Activated CD8-positive, alpha-beta memory T cell treated with anti-CD3 and anti-CD28 coated beads, Interleukin-2, amount 50 U/mL, for 4 hours (primary cell): ENCODE data around the gene TAGLN2.
"Not testable (repeated sequence)": the region's sequence is repeated elsewhere in the genome, so short reads cannot be mapped to it uniquely, and the experiment has no call there.

Experiments used
- DNase-seq: peaks from one replicate; pipeline ENCODE4 v3.0.0-alpha.2; 2020

TAGLN2 gene

DNA sequence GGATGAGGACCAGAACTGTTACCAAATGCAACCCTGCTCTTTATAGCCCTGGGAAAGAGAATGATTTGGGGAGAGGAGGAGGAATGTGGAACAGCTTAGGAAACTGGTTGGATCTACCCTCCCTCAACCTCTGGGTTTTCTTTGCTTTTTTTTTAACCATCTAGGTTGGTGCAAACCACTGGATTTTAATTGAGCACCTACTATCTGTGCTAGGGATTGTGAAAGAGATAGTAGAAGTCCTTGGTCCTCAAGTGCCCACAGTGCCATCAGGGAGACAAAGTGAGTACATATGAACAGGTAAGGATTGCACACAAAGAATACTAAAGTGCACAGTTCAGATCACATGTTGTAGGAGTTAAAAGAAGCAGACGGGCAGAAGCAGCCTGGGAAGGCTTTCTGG, 4.7 kb downstream of the TAGLN2 start:
- no peak for DNase-seq

DNA sequence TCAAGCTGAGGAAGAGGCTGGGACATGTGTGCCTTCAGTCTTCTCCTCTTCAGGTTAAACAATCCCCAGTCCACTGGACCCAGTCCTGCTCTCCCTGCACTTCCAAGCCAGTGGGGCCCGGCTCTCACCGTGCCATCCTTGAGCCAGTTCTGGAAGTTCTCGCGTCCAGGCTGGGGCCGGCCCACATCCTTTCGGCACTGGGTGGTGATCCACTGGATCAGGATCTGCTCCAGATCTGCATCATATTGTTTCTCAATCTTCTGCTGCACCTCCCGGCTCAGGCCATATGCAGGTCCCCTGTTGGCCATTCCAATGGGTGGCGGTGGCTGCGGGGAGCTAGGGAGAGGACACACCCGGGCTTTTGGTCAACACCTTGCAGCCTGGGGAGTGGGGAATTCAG, 5.1 kb downstream of the TAGLN2 start:
- DNase-seq, result no peak

DNA sequence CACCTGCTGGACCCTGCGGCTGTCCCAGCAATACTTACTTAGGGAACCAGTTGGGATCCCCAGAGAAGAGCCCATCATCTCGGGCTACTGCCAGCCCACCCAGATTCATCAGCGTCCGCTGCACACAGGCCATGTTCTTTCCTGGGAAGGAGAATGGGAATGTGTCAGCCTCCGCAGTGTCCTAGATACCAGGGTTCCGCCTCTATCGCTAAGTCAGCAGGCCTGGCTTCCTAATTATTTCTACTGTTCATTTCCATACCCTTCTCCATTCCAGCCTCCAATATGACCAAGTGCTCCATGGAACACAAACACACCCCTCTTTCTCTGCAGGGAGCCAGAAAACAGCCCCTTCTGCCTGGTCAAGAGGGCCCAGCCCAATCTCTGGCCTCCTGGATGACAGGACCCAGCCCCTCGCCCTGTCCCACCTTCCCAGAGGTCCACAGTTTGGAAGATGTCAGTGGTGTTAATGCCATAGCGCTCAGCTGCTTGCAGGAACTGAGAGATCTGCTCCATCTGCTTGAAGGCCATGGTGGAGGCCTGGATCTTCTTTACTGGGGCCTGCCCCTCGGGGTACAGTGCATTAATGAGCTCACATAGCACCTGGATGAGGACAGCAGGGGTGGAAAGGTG, 6.0 kb downstream of the TAGLN2 start:
- DNase-seq, result no peak

GRCh38 chr1:159918352-159919200, 6.7 kb downstream of the TAGLN2 start:
- no peak for DNase-seq

DNA sequence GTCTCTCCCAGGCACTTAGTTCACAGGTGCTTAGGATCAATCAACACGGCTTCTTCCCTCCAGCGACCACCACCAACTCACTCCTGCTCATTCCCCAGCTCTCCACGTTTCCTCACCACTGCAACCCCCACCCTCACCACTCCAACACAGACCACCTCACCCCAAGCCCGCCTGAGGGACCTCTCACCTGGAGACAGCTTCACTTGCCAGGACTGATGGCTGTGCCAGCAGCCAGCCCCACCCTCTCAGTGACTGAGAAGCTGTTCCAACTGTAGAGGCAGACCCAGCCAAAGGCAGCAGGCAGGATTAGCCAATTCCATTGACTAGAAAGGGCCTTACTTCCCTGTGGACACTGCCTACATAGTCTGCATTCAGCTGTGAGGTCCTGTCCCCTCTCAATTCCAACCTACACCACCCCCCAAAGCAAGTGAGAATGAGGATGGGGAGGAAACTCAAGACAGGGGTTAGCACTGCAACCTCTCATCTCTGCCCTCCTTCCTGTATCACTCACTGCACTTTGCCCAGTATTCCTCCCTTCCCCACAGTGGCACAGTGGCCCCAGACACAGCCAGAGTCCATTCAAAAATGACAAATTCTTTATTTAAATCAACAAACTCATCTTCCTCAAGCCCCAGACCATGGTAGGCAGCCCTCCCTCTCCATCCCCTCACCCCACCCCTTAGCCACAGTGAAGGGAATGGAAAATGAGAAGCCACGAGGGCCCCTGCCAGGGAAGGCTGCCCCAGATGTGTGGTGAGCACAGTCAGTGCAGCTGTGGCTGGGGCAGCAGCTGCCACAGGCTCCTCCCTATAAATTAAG, 7.6 kb downstream of the TAGLN2 start:
- DNase-seq, result no peak

GRCh38 chr1:159916242-159917051, 8.9 kb downstream of the TAGLN2 start:
- DNase-seq, result no peak

DNA sequence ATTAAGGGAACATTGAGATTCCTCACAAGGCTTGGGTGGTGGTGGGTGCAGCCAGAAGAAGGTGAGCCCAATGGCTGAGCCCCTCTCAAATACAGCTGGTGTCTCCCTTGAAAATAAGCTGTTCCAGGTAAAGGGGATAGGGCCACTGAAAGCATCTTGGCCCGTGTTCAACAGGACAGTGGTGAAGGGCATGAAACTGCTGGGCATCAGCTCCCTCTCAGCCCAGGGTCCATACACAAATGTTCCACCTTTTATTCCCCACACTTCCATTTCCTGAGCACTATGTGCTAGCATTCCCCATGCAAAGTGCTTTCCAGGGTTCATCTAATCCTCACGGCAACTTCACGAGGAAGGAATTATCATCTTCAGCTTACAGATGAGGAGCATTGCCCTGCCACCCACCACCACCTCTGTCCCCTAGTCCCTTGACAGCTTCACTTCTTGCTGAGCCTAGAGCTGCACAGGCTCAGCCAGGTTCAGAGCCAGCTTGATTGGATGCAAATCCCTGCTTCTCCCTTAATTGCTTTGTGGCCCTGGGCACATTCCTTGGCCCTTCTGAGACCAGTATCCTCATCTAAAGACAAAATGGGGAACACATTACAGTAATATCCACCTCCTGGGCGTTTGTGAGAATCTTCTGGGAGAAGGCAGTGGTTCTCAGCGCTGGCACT, 9.6 kb downstream of the TAGLN2 start:
- DNase-seq, result no peak

DNA sequence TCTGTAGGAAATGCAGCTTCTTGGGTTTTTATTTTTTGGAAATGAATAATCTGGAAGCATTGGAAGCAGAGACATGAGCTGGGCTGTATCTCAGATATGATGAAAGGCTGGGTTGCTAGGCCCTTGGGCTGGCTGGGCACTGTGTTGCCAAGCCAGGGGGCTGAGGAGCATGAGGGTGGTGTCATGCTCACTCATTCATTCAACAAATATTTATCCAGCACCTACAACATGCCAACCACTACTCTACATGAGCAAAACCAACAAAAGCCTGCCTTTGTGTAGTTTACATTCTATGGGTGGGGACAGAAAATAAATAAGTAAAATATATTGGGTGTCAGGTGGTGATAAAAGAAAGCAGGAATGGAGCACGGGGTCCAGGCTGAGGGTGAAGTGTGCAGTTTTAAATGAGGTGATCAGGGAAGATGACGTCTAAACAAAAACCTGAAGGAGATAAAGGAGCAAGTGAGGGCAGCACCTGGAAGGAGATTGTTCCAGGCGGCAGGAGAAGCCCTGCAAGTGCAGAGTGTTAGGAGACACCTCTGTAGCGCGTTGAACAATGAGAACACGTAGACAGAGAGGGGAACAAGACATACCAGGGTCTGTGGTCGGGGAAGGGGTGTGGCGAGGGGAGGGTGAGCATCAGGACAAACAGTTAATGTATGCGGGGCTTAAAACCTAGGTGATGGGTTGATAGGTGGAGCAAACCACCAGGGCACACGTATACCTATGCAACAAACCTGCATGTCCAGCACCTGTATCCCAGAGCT, 10.9 kb downstream of the TAGLN2 start:
- DNase-seq, result no peak

DNA sequence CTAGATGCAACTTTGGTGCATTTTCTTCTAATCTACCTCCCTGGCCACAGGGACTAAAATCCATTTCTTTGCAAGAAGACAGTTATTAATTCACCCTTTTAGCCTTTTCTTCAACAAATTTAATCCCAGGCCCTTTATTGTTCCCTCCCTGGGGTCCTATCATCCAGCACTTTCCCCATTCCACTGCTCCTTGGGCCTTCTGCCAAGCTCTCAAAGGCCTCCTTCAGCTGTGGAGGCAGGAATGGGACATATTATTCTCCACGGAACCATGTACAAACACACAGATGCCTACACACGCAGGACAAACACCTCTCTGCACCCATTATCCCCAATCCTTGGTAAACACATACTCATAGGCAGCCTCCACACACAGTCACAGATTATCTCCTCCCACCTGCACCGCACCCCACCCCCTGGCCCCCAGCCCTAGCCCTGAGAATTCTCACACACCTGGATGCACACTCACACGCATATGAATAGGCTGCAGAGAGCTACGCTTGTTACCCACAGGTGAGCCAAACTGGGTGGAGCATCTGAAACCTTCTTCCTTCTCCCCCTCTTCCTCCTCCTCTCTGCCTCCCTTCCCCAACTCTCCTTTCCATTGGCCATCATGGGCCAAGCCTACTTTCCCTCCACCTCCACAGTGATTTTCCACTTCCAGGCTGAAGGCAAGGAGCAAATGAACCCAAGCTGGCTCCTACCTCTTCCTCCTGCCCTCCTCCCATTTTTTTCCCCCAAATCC, 11.7 kb downstream of the TAGLN2 start:
- DNase-seq, result no peak

DNA sequence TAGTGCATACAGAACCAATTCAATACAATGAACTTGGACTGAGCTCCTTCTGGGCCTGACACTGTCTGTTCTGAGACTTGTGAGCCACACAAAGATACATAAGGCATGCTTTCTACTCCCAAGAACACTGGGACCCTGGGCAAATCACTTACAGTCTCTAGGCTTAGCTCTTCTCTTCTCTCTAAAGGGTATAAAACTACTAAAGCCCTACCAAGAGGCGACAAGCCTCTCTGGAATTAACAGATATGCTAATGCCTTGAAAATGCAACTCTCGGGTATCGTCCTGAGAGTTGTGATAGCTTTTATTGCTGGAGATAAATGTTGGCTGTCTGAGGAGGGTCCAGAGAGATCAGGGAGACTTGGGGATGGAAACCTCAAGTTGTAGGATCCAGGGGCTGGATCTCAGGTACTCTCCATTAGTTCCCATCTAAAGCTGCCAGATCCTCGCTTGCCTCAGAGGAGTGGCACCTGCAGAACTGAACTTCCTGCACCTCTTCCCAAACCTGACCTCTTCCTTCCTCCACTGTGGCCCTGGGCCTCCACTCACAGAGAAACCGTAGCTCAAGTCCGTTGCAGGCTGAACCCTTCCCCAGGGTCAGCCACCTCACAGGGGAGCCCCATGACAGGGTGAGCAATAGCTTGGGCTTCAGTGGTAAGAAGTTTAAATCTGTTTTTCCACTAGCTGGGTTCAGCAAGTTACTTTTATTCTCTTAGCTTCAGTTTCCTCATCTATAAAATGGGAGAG, 13.8 kb downstream of the TAGLN2 start:
- no peak for DNase-seq

DNA sequence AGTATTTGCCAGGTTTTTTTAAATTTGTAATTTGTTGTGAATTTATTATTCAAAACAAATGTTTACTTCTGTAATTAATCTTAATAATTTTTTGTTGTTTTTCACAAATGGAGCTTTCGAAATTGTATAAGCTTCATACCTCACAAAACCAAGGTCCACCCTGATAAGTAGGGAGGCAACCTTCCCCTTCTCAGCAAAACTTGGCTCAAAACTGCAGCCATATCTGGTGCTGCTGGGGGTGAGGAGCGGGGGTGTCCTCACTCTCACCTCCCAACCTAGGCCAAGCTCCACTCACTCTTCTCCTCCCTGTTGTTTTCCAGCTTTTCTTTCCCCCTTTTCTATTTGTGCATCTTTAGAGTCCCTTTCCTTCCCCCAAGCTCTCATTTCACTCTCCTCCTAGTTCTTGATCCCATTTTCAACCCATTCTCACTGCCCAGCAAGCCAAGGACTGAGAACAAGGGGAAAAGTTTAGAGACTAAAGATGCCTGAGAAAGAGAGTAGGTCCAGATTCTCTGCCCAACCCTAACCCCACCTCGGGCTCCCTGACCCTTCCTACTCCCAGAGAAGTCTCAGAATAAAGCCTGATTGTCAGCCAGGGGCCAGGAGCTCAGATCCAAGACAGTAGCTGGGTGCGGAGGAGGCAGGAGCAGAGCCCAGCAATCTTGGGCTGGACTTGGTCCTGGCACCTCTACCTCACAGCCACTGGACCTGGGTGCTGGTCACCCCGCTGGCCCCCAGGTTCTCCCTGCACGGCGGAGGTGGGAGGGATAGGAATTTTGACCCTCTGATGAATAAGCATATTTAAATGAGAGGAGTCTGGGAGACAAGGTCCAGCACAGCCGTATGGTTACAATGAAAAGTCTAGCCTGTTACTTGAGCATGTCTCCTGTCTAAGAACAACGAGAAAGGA, 17.0 kb downstream of the TAGLN2 start:
- DNase-seq, result no peak

GRCh38 chr1:159906960-159907359, 18.3 kb downstream of the TAGLN2 start:
- DNase-seq, result no peak

DNA sequence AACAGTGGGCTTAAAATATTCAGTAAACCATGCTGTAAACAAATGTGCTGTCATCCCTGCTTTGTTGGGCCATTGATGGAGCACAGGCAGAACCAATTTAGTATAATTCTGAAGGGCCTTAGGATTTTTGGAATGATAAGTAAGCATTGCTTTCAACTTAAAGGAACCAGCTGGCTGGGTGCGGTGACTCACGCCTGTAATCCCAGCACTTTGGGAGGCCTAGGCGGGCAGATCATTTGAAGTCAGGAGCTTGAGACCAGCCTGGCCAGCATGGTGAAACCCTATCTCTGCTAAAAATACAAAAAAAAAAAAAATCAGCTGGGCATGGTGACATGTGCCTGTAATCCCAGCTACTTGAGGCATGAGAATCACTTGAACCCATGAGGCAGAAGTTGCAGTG, 21.3 kb downstream of the TAGLN2 start:
- not testable (repeated sequence) for DNase-seq

GRCh38 chr1:159902541-159902940, 22.8 kb downstream of the TAGLN2 start:
- no peak for DNase-seq

DNA sequence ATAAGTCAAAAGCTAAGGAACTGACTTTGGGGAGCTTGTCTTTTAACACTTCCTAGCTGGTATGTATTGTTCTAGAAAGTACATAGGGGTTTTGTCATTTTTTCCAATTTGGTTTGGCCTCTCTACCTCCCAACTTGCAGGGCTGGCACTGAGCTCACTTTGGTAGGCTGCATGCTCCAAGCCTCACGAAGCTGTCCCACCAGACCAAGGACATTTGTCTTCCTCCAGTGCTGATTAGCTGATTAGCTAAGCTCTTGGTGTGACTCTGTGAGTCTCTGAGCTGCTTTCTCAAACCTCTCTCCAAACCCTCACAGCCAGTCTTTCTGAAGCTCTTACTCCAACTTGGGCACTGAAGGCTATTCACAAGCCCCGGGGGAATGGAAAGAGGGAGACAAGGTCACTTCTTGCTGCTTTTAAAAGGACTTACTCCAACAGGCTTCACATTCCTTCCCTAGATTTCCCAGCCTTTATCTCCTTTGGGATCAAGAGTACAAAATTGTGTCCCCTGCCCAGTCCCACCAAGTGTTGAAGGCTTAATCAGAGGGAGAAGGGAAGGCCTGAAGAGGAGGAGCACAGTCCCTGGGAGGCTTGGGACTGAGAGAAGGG, 24.4 kb downstream of the TAGLN2 start:
- DNase-seq, result no peak

DNA sequence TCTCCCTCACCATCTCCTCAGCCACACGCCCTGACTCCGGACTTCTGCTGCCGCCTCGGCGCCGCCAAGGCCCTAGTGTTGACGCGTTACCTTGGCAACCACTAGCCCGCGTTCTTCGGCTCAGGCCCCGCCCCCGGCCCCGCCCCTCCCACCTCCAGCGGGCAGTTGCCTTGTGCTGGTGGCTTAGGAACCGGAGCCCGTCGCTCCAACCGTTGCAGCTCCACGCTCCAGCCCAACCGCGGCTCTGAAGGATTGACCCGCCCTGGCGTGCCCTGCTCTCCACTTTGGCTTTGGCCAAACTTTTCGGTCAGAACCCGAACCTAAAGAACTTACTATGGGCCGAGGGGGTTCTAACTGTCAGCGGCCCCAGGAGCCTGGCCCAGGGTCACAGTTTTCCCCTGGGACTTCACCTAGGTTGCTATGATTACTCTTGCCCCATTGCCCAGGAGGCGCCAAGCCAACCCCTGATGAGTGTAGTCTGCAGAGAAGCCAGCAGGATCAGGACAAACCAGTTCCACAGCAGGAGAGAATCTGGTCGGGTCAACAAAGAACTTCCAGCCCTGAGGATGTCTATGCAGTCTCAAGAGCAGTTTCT, 25.1 kb downstream of the TAGLN2 start, which contains the start of gene CFAP45:
Gene CFAP45 (minus strand): TSS at position 80 of the 595 bp plus-strand sequence. CDS start 67 bp downstream, at position 13.
- no peak for DNase-seq

- not testable (repeated sequence) for DNase-seq
Measured at GRCh38 chr1:159899634-159900033, 25.7 kb downstream of the TAGLN2 start.

GRCh38 chr1:159898527-159898926, 26.8 kb downstream of the TAGLN2 start:
- no peak for DNase-seq
